ENCODE measurements around the gene DLG4. TPM values are rescaled to one million over a fixed set of nuclear protein-coding genes. Genes with fewer than 3 reads are reported as not detected.

The DLG4 gene
- total RNA-seq (ENCODE audit: unreplicated experiment), result 44.3 TPM
- long read RNA-seq, result 0 reads

GRCh38 chr17:7219812-7220592 is at the start of gene DLG4, which contains the start of gene ACADVL:
DLG4 (minus strand) TSS chr17:7219836.
ACADVL (plus strand) TSS chr17:7219938; CDS start chr17:7219985, 47 bp downstream.
- Mint-ChIP-seq H3K4me1 (ENCODE audit: unreplicated experiment) (peaks cover 47% of the 10 kb centered on the region), H3K4me3 (ENCODE audit: unreplicated experiment) (peak within 1 kb of the TSS; percentile 95), H3K27me3 (ENCODE audit: unreplicated experiment) (peaks cover 38% of the 10 kb centered on the region), H3K9me3 (ENCODE audit: unreplicated experiment) (no peaks in the 10 kb centered on the region), H3K27ac (ENCODE audit: unreplicated experiment) (peak within 1 kb of the TSS; percentile 74), H3K36me3 (ENCODE audit: low read depth, unreplicated experiment) (peaks cover 18% of the 10 kb centered on the region)
- DNase-seq (ENCODE audit: low spot score), result peak; percentile 82
- no peak for TF ChIP-seq CTCF (IDR thresholded peaks at IDR 0.05; ENCODE audit: unreplicated experiment)

GRCh38 chr17:7266784-7267183 is 47.1 kb upstream of the DLG4 start:
- Mint-ChIP-seq H3K36me3 (ENCODE audit: low read depth, unreplicated experiment) (no peaks in the 10 kb centered on the region), H3K27ac (ENCODE audit: unreplicated experiment) (no peak overlapping the region), H3K27me3 (ENCODE audit: unreplicated experiment) (peaks cover 12% of the 10 kb centered on the region), H3K4me3 (ENCODE audit: unreplicated experiment) (no peak overlapping the region), H3K9me3 (ENCODE audit: unreplicated experiment) (no peaks in the 10 kb centered on the region), H3K4me1 (ENCODE audit: unreplicated experiment) (peaks cover 19% of the 10 kb centered on the region)
- DNase-seq (ENCODE audit: low spot score), result no peak
- no peak for TF ChIP-seq CTCF (IDR thresholded peaks at IDR 0.05; ENCODE audit: unreplicated experiment)

GRCh38 chr17:7263801-7264078 is 44.1 kb upstream of the DLG4 start:
- peak overlapping the region; percentile 96 for H3K4me3 Mint-ChIP-seq (ENCODE audit: unreplicated experiment)
- H3K36me3 Mint-ChIP-seq (ENCODE audit: low read depth, unreplicated experiment), result peaks cover 6% of the 10 kb centered on the region
- TF ChIP-seq CTCF (IDR thresholded peaks at IDR 0.05; ENCODE audit: unreplicated experiment), result no peak
- H3K27me3 Mint-ChIP-seq (ENCODE audit: unreplicated experiment), result peaks cover 9% of the 10 kb centered on the region
- H3K4me1 Mint-ChIP-seq (ENCODE audit: unreplicated experiment), result peaks cover 20% of the 10 kb centered on the region
- peak overlapping the region; percentile 80 for H3K27ac Mint-ChIP-seq (ENCODE audit: unreplicated experiment)
- no peak for DNase-seq (ENCODE audit: low spot score)
- no peaks in the 10 kb centered on the region for H3K9me3 Mint-ChIP-seq (ENCODE audit: unreplicated experiment)

GRCh38 chr17:7262935-7263800 is 43.5 kb upstream of the DLG4 start:
- peak; percentile 55 for DNase-seq (ENCODE audit: low spot score)
- peaks cover 9% of the 10 kb centered on the region for H3K27me3 Mint-ChIP-seq (ENCODE audit: unreplicated experiment)
- H3K4me1 Mint-ChIP-seq (ENCODE audit: unreplicated experiment), result peaks cover 20% of the 10 kb centered on the region
- TF ChIP-seq CTCF (IDR thresholded peaks at IDR 0.05; ENCODE audit: unreplicated experiment), result no peak
- peaks cover 6% of the 10 kb centered on the region for H3K36me3 Mint-ChIP-seq (ENCODE audit: low read depth, unreplicated experiment)
- peak overlapping the region; percentile 96 for H3K4me3 Mint-ChIP-seq (ENCODE audit: unreplicated experiment)
- peak overlapping the region; percentile 80 for H3K27ac Mint-ChIP-seq (ENCODE audit: unreplicated experiment)
- H3K9me3 Mint-ChIP-seq (ENCODE audit: unreplicated experiment), result no peaks in the 10 kb centered on the region
